NCI-H2196 treated with DMSO at 0.1 percent for 48 hours (cell line): Measurements from ENCODE around the gene PRICKLE1.

Experiments used
- DNase-seq: peaks from one replicate; lab custom pipeline; 2025; ENCODE audit not compliant: unreplicated experiment; lab: John Stamatoyannopoulos, UW

PRICKLE1 gene

DNA sequence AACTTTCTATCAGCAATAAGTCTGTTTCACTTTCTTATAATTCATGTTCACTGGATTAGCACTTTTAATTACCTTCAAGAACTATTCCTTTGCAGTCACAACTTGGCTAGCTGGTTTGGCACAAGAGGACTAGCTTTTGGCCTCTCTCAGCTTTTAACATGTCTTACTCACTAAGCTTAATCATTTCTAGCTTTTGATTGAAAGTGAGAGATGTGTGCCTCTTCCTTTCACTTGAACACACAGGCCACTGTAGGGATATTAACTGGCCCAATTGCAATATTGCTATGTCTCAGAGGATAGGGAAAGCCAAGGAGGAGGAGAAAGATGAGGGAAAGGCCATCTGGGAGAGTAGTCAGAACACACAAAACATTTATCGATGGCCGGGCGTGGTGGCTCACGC, 92.7 kb downstream of the PRICKLE1 start:
- no peak for DNase-seq

DNA sequence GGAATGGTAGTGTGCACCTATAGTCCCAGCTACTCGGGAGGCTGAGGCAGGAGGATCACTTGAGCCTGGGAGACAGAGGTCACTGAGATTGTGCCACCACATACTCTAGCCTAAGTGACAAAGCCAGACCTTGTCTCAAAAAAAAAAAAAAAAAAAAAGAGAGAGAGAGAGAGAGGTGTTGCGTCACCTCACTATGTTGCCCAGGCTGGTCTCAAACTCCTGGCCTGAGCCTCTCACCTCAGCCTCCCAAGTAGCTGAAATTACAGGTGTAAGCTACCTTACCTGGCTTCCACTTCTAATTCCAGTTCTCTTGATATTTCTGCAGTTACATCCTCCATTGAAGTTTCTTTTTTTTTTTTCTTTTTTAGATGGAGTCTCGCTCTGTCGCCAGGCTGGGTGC, 94.3 kb downstream of the PRICKLE1 start:
- DNase-seq, result no peak

DNA sequence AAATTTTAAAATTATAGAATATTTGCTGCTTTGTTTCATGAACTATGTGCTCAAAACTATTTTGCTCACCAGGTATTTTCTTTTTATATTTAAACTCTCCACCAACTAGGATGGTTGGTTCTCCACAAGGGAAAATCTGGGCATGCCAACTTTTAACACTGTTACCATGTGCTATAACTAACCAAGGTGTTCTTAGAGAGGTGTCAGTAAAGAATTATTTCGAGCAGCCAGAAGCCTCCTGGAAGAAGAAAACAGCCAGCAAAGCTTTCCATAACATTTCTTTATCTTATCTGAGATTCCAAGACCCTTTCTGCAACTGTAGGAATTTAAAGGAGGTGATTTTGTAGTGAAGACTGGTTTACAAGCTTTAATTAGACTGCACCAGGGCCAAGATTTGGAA, 97.3 kb downstream of the PRICKLE1 start:
- DNase-seq, result no peak

DNA sequence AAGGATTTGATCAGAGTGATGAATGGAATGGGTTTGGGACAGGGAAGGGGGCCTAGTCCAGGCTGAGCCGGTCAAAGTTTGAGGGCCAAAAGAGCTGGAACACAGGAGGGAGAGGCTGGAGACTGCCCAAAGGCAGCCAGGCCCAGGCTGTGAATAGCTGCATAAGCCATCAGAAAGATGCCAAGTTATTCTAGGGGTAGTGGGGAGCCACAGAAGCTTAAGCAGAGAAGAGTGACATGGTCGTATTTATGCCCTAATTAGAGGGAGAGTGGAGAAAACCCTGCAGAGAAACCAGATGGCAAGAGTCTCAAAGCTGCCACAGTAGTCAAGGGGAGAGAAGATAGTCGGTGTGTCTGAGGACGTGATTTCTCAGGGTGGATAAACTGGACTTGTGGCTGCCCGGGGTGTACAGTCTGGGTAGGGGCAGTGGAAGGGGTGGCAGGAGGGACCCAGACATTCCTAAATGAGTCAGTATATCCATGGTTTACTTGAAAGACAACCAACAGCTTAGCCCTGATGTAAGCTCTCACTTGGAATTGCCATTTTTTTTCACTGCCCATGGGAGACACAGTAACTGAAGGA, 99.2 kb downstream of the PRICKLE1 start:
- DNase-seq, result no peak

DNA sequence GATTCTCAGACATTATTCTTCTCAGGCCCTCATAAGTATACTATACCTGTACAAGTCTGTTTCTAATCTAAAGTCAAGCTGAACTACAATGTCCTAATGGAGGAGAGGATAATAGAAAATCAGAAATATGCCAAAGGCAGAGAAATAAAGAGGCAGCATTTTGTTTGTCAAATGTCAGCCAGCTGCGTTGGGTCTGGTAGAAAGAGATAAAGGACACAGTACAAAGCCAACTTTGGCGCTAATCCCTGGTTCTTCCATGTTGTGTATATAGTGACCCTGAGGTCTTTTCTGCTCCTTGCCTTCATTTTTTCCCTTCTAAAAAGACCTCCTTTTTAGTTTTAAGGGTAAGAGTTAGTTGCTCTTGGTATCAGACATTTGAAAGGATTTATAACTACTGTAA, 103.1 kb downstream of the PRICKLE1 start:
- no peak for DNase-seq

DNA sequence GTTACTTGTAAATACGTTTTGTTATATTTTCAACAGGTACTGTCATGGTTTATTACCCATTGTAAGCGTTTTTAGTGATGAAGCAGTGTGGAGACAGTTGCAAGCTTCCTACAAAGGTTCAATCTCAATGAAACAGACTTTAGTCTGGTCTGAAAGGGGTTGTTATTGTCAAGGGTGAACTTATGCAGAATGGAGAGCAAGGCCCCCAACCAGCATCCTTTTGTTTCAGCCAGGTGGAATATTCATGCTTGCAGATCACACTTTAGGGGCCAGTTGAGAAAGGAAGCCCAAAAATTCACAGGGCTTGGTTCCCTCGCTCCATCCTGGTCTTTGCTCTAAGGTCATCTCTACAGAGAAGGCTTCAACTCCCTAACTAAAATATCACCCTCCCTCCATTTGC, 103.7 kb downstream of the PRICKLE1 start:
- DNase-seq, result no peak

DNA sequence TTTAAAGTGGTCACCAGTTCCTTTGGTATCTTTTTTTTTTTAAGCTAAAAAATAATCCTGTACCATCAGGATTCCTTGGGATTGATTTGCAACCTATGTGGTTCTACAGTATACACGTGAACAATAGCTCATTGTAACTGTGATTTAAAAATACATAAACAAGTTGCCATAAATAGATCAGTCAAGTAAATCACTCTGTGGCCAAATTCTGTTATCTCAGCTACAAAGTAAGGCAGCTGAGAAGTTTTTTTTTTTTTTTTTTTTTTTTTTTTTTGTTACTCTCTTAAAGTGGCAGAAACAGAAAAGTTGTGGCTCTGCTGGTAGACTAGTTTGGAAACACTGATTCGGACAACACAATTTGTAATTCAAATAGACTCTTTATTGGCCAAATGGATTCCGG, 104.5 kb downstream of the PRICKLE1 start:
- no peak for DNase-seq

DNA sequence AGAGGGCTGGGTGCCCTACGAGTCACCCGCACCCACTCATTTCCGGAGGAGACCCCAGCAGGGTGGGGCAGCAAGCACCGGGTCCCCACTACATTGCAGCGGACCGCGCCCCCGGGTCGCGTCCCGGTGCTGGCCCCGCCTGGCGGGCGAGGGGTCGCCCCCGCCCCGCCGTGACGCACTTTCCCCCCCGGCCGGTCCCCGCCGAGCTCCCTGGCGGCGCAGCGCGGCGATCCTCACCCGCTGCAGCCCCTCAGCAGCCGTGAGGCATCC, 106.1 kb downstream of the PRICKLE1 start:
- no peak for DNase-seq

DNA sequence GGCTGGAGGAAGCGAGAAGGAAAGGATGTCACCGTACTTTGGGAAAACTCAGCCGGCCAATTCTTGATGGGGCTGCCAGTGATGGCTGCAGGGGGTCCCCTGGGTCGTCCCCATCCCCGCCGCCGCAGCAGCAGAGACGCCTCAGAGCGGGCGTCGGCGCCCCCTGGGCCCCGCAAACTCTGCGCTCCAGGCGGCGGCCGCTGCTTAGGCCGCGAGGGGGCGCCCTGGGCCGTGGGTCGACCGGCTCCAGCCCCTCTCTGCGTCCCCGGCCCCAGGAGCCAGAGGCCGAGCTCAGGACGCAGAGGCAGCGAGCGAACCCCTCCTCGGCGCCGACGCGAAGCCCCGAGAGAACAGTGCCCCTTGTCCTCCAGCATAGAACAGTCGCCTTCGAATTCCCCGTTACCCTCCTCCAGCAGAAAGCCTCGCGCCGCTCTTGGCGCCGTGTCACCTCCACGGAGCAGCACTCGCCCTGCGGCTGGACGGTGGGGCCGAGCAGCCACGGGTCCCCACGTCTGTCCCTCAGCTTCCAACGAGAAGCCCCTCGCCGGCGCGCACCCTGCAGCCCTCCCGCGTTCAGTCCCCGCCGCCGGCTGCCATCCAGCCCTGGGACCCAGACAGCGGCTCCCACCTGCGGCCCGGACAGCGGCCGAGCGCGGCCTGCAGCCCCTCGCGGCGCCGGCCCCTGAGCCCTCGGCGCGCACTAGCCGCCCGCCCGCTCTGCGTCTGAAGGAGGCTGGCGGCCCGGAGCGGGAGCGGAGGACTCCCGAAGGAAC, 106.6 kb downstream of the PRICKLE1 start:
- DNase-seq, result peak; percentile 17

DNA sequence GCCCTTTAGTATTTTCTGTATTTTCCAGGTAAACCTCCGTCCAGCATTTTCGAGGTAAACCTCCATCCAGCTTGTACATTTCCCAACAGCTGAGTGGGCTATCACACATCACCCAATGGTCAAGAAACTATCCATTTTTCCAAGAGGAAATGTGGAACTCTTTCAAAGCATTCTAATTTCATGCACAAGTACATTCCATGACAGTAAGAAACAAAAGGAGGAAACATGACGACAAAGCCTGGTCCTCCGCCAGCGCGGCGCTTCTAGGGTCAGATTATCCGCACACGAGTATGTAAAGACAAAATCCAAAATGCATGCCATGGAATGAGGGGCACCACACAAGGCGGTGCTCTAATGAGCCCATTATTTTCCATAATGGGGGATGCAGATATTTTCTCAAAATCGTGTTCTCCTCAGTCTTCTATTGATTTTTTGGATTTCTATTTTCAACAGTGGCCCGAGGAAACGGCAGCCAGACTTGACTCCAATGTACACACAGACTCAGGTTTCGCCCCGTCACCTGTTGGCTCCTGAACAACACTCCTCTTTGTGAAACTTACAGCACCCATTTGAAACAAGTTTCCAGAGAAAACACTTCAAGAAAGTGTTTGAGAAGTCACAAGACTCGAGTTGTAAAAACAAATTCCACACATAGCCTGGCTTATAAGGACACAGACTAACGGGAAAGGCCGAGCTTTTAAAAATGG, 107.4 kb downstream of the PRICKLE1 start:
- no peak for DNase-seq

DNA sequence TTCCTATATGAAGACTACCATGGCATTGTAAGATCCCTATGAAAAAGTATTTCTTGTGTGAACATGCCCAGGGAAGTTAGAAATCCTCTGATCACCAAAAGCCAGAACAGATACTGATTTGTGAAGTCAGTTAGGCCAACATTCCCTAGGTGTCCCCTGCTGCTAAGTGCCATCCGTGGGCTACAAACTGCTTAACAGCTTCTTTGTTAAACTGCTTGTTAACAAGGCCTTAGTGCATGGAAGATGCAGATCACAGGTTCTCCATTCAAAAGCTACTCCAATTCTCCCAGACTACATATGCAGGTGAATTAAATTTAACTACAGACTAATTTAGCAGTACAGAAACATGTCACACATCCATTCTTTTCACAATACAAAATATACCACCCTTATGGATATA, 108.2 kb downstream of the PRICKLE1 start:
- no peak for DNase-seq

DNA sequence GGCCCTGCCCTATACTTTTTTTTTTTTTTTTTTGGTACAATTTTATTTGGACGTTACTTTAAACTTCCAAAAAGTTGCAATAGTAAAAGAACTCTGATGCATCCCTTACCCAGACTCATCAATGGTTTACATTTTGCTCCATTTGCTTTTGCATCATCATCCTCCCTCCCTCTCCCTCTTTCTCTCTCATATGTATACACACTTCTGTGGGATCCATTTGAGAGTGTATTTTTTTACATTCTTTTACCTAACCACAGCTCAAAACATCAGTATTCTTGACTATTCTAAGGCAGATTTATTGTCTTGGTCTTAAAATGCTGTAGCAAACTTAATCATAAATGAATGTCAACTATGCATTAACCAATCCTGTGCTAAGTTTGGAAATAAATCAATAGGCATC, 111.6 kb downstream of the PRICKLE1 start:
- DNase-seq, result no peak

DNA sequence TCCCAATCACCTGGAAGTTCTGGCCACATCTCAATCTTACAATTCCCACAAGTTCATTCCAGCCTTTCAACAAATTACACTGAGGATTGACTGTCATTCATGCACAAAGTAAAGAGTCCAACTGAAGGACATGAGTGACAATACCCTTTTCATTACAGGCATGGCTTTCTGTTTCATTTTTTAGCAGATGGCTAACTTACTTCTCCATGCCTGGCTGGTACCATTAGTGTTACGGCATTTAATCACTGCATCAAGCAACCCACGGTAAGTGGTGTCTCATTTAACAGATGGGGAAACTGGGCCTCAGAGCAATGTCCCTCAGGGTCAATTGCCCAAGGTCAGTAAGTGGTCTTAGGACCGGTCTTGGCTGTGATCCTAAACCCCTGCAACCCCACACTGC, 114.4 kb downstream of the PRICKLE1 start:
- DNase-seq, result no peak

DNA sequence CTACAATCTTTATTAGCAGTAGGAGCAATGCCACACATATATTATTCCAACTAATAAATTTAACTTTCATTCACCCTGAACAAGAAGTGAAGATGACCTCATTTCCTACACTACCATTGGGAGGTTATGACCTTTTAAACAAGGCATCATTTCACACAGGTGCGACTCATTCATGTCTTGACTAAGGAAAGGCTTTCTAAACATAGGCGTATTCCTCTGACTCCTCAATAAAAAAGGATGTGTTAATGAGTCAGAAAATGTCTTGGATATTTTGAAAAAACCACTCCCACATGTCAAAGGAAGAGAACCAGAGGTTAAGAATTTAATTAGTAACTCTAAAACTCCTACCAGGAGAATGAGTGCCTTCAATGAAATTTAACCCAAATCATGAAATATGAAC, 115.2 kb downstream of the PRICKLE1 start:
- no peak for DNase-seq

DNA sequence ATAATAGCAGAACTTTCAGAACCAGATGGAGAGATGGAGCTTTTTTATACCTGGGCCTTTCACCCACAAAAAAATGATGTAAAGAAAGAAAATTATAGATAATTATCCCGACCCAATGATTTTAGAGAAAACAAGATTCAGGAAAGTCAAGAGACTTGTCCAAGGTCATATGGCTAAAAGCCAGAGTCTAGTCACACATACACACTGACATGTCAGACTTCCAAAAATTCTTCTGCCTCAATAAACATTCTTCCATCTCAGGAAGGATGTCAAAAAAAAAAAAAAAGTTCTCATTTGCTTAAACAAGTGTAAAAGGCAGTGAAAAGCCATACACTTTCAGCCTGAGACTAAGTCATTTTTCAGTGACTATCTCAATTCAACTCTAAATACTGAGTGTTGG, 116.0 kb downstream of the PRICKLE1 start:
- no peak for DNase-seq

DNA sequence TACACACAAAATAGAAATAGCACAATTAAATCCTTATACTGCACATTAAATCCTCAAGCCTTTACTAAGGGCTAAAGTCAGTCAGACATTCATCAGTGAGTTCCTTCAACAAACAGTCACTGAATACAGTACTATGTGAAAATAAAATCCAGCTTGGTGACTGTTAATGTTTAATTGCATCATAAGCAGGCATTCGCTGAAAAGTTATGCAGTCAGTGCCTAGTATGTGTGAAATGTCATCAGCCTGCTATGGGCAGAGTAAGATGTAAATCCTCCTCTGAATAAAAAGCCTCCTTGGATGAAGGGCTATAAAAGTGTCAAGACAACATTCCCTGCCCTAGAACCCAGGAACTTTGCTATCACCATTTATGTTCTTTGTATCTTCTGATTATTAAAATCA, 116.4 kb downstream of the PRICKLE1 start:
- no peak for DNase-seq

DNA sequence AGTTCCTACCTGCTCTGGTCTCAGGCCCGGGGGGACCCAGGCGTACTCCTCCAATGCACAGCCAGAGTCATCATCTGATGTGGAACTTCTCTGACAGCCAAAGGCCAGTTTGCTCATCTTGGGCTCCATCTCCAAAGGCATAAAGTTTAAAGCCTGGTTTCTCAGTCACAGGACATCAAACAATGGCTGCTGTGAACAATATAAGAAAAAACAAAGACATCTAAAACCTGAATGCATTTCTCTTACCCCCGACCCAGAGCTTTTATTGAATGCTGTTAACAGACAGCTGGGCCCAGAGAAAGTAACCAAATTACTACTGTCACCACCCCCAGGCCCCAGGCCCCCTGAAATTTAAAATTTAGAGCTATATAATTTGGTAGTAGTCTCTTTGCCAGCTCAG, 117.2 kb downstream of the PRICKLE1 start:
- DNase-seq, result no peak

DNA sequence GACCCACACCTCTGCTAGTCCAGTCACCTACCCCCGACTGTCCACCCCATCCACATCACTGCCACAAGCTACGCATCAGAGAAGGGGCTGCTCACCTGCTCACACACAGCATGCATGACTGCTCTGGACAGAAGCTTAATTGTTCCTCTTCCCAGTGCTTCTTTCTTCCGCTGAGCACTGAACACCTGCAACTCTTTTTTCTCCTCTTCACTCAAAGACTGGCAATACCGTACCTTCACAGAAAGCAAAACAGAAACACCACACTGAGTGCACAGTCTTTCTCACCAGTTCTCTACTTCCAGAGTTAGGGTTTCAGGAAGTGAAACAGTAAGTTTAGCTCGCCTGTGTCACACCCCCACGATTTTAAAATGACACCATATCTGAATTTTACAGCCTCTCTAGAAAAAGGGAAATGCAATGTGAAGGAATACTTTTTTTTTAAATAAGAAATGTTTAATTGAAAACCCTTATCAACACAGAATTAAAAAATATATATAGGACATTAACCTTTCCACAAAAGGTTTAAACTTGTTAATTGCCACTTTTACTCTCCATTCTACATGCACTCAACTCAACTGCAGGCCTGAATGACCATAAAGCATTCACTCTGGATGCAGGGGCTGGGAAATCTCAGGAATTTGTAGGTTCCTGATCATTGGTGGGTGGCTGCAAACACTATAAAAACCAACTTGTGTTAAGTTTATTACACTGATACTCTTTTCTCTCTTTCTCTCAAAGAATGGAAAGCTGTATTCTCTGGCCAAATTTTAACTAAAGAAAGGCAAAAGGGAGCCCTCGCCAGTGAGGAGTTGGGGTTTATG, 120.0 kb downstream of the PRICKLE1 start:
- DNase-seq, result no peak

DNA sequence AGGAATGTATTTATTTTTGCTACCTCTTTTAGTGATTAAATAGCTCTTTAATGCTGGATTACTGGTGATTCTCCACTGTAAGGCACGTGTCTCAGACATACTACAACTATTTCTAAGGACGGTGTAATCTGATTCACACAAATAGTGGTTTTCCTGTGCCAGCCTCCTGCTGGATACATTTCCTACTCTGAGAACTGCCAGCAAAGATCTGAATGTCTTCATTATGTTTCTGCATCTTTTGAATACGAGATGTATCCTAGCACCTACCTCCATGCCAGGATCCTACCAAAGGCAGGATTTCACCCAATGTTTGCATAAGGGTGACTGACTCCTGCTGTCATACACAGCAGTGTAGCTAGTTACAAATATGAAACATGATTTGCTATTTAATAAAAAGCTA, 120.6 kb downstream of the PRICKLE1 start:
- no peak for DNase-seq

DNA sequence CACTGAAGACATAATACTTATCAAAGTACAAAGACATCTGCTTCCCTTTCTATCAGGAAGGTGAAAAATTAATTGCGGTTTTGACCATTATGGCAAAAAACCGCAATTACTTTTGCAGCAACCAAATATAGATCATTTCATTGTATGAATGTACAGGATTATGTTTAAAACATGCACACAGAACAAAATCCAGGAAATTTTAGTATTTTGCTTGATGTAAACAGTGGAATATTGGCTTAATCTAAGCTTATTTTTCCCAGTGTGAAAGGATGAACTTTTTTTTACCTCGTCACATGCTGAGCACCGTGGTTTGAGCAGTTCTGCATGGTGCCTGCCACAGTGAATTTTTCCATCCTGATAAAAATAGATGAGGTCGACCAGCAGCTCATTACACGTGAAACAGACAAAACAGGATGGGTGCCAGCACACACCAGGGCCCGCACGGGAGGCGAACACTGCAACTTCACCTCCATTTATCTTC, 121.2 kb downstream of the PRICKLE1 start:
- DNase-seq, result no peak

DNA sequence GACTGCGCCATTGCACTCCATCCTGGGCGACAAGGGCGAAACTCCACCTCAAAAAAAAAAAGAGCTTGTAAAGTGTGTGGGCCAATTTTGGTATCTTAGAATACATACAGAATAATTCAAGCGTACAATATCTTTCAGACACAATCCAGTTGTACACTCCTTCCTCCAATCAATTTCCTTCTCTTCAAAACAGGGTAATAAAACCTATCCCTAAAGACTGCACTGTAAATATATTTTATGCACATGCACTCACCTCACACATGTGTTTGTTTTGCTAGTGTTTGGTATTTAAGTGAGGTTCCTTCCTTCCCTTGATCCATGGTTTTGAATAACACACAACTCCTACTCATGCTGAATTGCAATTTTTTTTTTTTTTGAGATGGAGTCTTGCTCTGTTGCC, 125.9 kb downstream of the PRICKLE1 start:
- DNase-seq, result no peak

DNA sequence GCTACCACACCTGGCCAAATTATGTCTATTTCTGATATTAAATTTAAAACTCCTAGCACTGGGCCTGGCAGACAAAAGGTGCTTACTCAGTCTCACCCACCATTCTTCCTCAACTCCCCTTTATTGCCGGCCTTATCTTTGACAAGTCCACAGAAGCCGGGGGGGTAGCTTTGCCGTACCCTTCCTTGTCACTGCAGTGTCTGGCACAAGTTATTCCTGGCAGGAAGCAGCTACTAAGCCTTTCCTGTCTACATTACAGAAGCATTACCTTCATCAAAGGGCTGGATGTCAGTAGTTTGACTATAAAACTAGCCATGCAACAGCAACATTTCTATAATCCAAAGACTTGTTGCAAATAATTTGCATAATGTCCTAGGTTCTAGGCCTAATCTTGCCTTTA, 127.1 kb downstream of the PRICKLE1 start:
- no peak for DNase-seq
